Suprapubic skin (tissue), 4 donors: Measurements from ENCODE around the gene TTC6. TPM values are rescaled to one million over a fixed set of nuclear protein-coding genes. Genes with fewer than 3 reads are reported as not detected.
A peak's percentile ranks its signal among the peaks of the same experiment; 100 is the strongest.

Experiments
- DNase-seq, 2 donors: peaks; one replicate each; pipeline ENCODE4 v3.0.0-alpha.2; 2019; ENCODE audit warnings: low spot score in 2 of 2
- H3K27ac ChIP-seq: fragments of 200-600 bp; sonication (generic); one replicate; pipeline ENCODE4 v1.5.1; 2019
- H3K27me3 ChIP-seq: fragments of 200-600 bp; sonication (generic); one replicate; pipeline ENCODE4 v1.5.1; 2019
- H3K36me3 ChIP-seq: fragments of 200-600 bp; sonication (generic); one replicate; pipeline ENCODE4 v1.5.1; 2019
- H3K4me1 ChIP-seq: fragments of 200-600 bp; sonication (generic); one replicate; pipeline ENCODE4 v1.5.1; 2019
- H3K4me3 ChIP-seq: fragments of 200-600 bp; sonication (generic); one replicate; pipeline ENCODE4 v1.5.1; 2019; ENCODE audit warnings: mild to moderate bottlenecking
- H3K9me3 ChIP-seq: fragments of 200-600 bp; sonication (generic); one replicate; pipeline ENCODE4 v1.5.1; 2019
- EP300 ChIP-seq: sonication (generic); formaldehyde crosslinking; IDR thresholded peaks from one replicate; pipeline ENCODE4 v1.6.1; 2017; ENCODE audit warnings: antibody characterized with exemption
- POLR2A ChIP-seq, 2 donors: fragments of 450-650 bp; IDR thresholded peaks; one replicate each; pipeline ENCODE4 v1.6.1; 2017; ENCODE audit warnings: antibody characterized with exemption in 2 of 2, mild to moderate bottlenecking in 2 of 2, moderate library complexity in 2 of 2
- POLR2AphosphoS5 ChIP-seq, 3 donors: sonication (generic); formaldehyde crosslinking; IDR thresholded peaks; one replicate each; pipeline ENCODE4 v1.6.1; 2017; ENCODE audit warnings: antibody characterized with exemption in 3 of 3
- WGBS: methylation state at CpG from one replicate; pipeline ENCODE4 v1.1.5; 2018; 5-methylcytosine and 5-hydroxymethylcytosine counted together
- total RNA-seq, 4 donors: library from RNA; depleted of rRNA; stranded (reverse); fragments of >200 nt; gene quantifications; one replicate each; pipeline ENCODE4 v1.1.0, GENCODE V29; 2016
- TF ChIP-seq, protein P1 (sequence below), 2 donors: fragments of 200-600 bp in 1 of 2; fragments of 450-650 bp in 1 of 2; sonication (generic) in 1 of 2; IDR thresholded peaks; one replicate each; pipeline ENCODE4 v1.5.1; 2016 to 2019; ENCODE audit warnings: antibody characterized with exemption in 2 of 2, mild to moderate bottlenecking in 1 of 2, moderate library complexity in 1 of 2

The TTC6 gene
- total RNA-seq, 4 donors from 2014 or later: 0.18 to 9.5 (median 1.1) TPM

DNA sequence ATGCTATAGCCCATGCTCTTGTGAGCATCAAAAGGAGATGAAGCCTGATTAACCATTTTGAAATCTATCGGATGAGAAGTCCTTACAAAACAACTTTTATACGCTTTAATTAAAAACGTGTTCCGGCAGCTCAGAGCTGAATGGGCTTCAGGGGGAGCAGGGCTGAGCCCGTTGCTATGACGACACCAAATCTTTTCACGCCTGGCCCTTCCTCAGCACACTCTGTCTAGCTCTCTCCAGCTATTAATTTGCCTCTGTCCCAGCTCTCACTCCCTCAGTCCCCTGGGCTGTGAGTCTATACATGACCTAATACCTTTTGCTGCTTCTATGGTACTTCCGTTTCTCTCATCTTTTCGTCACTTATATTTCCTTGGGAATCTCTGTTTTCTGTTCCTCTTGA is 16.2 kb upstream of the TTC6 start:
- Histone ChIP-seq H3K27ac (no peak overlapping the region), H3K4me3 (no peak overlapping the region), H3K27me3 (peaks cover 25% of the 10 kb centered on the region), H3K9me3 (no peaks in the 10 kb centered on the region), H3K36me3 (no peaks in the 10 kb centered on the region), H3K4me1 (peaks cover 7% of the 10 kb centered on the region)
- DNase-seq: no peak
- 22% methylated on average over 9 of the region's 9 CpGs for WGBS
- no peak for TF ChIP-seq EP300
- TF ChIP-seq POLR2AphosphoS5 (IDR thresholded peaks at IDR 0.05): no peak
- no peak for TF ChIP-seq POLR2A (IDR thresholded peaks at IDR 0.05)
- TF ChIP-seq, protein P1, sequence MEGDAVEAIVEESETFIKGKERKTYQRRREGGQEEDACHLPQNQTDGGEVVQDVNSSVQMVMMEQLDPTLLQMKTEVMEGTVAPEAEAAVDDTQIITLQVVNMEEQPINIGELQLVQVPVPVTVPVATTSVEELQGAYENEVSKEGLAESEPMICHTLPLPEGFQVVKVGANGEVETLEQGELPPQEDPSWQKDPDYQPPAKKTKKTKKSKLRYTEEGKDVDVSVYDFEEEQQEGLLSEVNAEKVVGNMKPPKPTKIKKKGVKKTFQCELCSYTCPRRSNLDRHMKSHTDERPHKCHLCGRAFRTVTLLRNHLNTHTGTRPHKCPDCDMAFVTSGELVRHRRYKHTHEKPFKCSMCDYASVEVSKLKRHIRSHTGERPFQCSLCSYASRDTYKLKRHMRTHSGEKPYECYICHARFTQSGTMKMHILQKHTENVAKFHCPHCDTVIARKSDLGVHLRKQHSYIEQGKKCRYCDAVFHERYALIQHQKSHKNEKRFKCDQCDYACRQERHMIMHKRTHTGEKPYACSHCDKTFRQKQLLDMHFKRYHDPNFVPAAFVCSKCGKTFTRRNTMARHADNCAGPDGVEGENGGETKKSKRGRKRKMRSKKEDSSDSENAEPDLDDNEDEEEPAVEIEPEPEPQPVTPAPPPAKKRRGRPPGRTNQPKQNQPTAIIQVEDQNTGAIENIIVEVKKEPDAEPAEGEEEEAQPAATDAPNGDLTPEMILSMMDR (IDR thresholded peaks at IDR 0.05): no peak

DNA sequence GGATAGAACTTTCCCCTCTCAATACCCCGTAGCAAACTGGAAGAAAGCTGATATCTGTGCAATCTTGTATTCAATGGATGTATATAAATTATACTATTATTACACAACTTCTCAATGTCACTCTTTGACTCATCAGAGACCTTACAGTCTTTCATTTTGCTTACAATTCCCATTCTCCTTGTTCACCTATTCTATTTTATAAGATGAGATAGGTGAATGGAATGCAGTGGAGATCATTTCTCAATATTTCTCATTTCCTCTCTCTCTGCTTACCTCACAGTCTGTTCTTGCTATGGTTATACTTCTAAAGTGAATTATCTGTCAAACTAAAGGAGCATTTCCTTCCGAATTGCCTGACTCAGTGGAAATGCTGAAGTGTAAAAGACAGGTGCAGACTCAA is 15.3 kb upstream of the TTC6 start:
- Histone ChIP-seq H3K27ac (no peak overlapping the region), H3K4me3 (no peak overlapping the region), H3K27me3 (peaks cover 30% of the 10 kb centered on the region), H3K36me3 (no peaks in the 10 kb centered on the region), H3K9me3 (no peaks in the 10 kb centered on the region), H3K4me1 (peaks cover 16% of the 10 kb centered on the region)
- 87% methylated on average over 2 of the region's 2 CpGs for WGBS
- DNase-seq: no peak
- TF ChIP-seq POLR2AphosphoS5 (IDR thresholded peaks at IDR 0.05) (no peak), POLR2A (IDR thresholded peaks at IDR 0.05) (no peak), EP300 (no peak)
- TF ChIP-seq, protein P1 (IDR thresholded peaks at IDR 0.05): no peak

DNA sequence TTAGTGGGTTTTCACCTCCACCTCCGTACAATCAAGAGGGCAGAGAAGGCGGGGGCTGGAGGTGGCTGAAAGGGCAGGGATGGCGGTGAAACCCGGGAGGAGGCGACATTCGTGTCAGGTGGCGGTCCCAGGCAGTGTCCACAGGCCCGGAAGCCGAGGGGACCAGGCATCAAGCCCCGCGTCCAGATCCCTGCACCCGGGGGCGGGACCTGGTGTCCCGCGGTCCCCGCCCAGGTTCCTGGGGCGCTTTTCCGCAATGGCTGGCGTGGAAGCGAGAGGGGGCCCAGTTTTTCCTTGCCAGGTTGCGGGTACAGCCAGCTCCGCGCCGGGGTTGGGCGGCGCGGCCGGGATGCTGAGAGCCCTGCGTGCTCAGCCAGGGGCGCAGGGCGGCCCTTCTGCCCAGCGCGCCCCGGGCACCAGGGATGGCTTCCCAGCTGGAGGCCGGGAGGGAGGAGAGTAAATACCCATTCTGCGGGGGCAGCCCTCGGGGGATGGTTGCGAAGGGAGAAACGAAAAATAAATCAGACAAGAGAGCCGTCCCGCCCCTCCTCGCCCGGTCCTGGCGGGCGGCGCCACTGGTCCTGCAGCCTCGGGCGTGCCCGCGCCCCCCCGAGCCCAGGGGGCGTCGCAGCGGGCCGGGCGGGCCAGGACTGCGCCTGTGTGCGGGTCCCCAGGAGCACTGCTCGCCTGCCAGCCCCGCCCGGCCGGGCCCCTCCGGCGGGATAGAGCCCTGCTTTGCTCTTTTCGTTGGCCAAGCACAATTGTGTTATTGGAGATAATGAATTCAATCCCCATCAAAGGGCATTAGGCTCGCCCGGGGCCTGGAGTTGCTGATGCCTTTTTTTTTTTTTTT is 11.8 kb upstream of the TTC6 start:
- TF ChIP-seq, protein P1 (IDR thresholded peaks at IDR 0.05): no peak
- TF ChIP-seq POLR2A (IDR thresholded peaks at IDR 0.05) (no peak), POLR2AphosphoS5 (IDR thresholded peaks at IDR 0.05) (no peak), EP300 (no peak)
- Histone ChIP-seq H3K4me1 (peaks cover 29% of the 10 kb centered on the region), H3K36me3 (no peaks in the 10 kb centered on the region), H3K4me3 (peak overlapping the region; percentile 21), H3K27ac (no peak overlapping the region), H3K9me3 (no peaks in the 10 kb centered on the region), H3K27me3 (peaks cover 62% of the 10 kb centered on the region)
- no peak for DNase-seq
- 17% methylated on average over 23 of the region's 67 CpGs for whole genome bisulfite sequencing

DNA sequence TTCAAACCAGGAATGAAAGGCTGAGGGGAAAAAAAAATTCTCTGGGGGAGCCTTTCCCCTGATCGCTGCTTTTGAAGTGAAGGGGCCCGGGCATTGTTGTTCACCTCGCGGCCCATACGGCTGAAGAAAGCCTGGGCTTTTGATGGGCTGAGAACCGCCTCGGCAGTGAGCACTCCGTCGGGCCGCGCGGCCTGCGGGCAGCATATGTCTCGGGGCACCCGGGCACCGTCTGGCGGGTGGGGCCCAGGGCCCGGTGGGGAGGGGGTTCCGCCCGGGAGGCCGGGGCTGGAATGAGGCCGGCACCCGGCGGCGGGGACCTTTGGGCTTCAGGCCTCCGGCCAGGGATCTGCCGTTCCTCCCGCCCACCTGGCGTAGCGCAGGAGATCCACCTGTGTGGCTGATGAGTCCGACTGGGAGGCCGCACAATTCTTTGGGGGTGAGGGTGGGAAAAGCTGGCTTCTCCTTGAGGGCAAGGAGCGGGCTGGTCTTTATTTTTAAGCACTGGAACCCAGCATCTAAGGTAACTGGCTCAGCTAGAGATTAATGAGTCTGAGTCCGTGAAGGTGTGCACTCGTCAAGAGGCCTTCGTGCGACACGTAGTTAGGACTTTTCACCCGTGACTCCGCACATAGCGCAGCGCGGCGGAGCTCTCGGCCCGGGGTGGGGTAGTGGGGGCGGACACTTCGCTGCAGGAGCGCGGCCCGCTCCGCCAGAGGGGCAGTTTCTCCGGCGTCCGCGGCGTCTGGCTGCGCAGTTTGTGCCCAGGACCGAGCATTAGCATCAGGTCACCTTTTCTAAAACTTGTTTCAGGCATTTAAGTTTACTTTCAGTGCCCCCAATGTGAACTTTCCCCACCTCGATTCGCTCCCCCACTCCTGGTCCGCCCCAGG is 11.0 kb upstream of the TTC6 start:
- no peak for TF ChIP-seq EP300
- TF ChIP-seq, protein P1 (IDR thresholded peaks at IDR 0.05): no peak
- no peak for TF ChIP-seq POLR2A (IDR thresholded peaks at IDR 0.05)
- TF ChIP-seq POLR2AphosphoS5 (IDR thresholded peaks at IDR 0.05): no peak
- DNase-seq: no peak
- peaks cover 71% of the 10 kb centered on the region for H3K27me3 ChIP-seq
- 11% methylated on average over 29 of the region's 62 CpGs for WGBS
- peaks cover 29% of the 10 kb centered on the region for H3K4me1 ChIP-seq
- no peaks in the 10 kb centered on the region for H3K9me3 ChIP-seq
- no peak overlapping the region for H3K27ac ChIP-seq
- H3K36me3 ChIP-seq: no peaks in the 10 kb centered on the region
- H3K4me3 ChIP-seq: peak overlapping the region; percentile 22

DNA sequence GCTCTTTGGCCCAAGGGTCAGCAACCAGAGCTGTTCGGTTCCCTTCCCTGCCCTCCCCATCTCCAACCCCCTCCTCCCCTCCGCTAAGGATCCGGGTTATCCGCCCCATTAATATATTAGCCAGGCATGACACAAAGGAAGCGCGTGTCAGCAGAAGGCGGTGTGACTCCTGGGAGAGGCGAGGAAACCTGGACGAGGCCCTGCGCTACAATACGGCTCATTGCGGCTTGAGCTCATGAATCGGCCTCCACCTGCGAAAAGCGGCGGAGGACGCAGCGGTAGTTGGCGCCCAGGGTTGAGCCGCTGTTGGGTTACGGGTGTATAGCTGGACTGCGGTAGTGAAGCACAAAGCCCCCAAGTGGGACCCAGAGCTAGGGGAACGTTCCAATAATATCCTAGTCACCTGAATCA is 10.3 kb upstream of the TTC6 start:
- Histone ChIP-seq H3K27ac (no peak overlapping the region), H3K9me3 (no peaks in the 10 kb centered on the region), H3K4me3 (peak overlapping the region; percentile 22), H3K4me1 (peaks cover 29% of the 10 kb centered on the region), H3K36me3 (no peaks in the 10 kb centered on the region), H3K27me3 (peaks cover 78% of the 10 kb centered on the region)
- DNase-seq: no peak
- TF ChIP-seq POLR2AphosphoS5 (IDR thresholded peaks at IDR 0.05) (no peak), EP300 (no peak), POLR2A (IDR thresholded peaks at IDR 0.05) (no peak)
- TF ChIP-seq, protein P1 (IDR thresholded peaks at IDR 0.05): no peak
- WGBS: 5% methylated on average over 16 of the region's 23 CpGs
